OCI-M1 (cell line): Measurements from ENCODE around the gene USF3.
"Not testable (repeated sequence)": the region's sequence is repeated elsewhere in the genome, so short reads cannot be mapped to it uniquely, and the experiment has no call there.

ENCODE experiments used
- DNase-seq: peaks from one replicate; lab custom pipeline; 2025; lab: John Stamatoyannopoulos, UW

Gene USF3

DNA sequence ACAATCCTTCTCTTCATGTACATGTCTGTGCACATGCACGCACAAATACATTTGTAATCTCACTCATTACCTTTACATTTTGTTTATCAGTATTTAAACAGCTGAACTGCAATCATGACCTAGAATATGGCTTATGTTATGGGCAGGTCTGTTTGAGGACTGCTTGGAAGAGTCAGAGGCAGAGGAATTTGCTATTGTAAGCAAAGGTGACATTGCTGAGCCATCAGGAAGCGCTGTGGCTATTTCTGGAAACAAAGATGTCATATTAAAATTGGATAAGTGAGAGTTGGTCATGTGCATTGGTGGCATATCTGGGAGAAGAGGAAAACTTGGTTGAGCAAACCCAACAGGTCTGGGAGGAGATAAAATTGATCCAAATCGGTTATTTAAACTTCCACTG lies 41.6 kb downstream of the USF3 start:
- no peak for DNase-seq

DNA sequence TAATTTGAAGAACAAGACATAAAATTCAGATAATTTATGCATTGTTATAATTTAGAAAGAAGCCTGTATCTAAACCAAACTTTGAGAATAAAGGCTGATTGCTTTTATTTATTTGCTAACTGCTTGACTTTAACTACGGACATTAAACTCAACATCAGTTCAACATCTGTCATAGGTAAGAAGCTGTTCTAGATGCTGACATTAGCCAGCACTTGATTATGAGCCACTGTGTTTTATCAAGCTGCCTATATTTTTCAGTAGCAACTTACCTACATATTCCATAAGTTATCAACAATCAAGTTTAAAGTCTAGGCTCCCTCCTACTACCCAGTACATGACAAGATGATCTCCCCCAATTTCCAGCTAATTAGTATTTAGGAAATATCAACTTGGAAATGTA lies 42.1 kb downstream of the USF3 start:
- no peak for DNase-seq

DNA sequence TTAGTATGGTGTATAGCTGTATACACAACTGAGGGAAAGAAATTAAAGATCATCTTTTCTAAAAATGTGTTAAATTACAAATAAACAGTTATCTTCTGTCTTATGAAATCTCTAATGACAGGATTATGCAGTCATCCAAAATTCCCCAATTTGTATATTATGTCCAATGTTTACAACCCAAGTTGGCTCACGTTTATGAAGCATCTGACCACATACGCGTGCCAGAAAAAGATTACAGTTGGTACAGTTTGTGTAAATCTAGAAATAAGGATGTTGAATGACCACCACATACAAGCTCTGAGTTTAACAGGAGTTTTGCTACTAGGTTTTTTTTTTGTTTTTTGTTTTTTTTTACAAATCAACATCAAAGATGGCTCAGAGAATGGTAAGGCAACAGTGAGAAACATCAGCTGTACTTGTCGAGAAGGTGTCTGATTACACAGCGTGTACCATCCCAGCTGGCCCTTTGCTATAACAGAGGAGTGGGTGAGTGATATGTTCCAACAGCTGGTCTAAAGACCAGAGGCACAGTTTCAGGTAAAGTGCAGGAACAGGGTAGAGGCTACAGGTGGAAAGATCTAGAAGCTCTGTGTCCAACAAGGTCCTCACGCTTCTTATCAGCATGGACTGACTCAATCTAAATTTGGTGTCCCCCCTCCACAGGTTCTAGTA lies 47.1 kb downstream of the USF3 start:
- no peak for DNase-seq

DNA sequence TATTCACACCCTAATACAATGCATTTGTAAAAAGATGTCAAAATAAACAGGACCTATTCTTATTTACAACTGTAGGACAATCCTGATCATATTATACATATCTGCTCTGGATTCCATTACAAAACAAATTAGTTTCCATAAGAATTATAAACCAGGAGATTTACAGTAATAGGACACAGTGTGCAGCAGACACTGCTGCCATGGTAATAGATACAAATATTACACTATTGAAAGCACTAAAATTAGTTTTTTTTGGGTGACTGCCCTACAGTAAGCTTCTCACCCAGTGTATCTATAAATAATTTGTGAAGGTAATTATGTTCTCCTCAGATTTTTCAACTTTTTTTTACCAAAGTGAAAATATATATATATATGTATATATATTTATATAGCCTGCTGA lies 47.9 kb downstream of the USF3 start:
- no peak for DNase-seq

DNA sequence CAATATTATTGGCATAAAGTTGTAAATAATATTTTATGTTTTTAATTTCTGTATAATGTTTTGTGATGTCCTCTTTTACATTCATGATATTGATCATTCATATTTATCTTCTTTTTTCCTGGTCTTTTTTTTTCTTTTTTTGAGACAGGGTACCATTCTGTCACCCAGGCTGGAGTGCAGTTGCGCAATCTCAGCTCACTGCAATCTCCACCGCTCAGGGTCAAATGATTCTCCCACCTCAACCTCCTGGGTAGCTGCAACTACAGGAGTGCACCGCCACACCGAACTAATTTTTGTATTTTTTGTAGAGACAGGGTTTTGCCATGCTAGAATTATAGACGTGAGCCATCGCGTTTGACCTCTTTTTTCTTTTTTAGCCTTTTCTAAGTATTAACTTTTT lies 52.9 kb downstream of the USF3 start:
- no peak for DNase-seq

DNA sequence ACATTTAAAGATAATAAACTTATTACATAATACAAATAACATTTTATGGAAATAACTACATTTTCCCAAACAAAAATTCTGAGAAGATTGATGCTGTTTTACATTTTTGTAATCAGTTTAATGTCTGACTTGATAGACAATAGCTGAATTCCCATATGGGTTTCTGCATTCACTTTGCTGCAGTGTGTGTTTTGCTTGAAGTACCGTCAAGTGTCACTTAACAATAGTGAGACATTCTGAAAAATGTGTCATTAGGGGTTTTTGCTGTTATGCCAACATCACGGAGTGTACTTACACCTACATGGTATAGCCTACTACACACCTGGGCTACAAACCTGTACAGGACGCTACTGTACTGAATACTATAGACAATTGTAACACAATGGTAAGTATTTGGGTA lies 57.5 kb downstream of the USF3 start:
- no peak for DNase-seq

DNA sequence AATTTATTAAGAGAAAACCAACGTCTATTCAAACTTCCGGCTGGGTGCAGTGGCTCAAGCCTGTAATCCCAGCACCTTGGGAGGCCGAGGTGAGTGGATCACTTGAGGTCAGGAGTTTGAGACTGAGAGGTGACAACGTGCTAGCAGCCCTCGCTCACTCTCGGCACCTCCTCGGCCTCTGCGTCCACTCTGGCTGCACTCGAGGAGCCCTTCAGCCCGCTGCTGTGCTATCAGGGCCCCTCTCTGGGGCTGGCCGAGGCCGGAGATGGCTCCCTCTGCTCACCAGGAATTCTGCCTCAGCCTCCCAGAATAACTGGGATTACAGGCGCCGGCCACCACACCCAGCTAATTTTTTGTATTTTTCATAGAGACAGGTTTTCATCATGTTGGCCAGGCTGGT lies 58.7 kb downstream of the USF3 start:
- no peak for DNase-seq

DNA sequence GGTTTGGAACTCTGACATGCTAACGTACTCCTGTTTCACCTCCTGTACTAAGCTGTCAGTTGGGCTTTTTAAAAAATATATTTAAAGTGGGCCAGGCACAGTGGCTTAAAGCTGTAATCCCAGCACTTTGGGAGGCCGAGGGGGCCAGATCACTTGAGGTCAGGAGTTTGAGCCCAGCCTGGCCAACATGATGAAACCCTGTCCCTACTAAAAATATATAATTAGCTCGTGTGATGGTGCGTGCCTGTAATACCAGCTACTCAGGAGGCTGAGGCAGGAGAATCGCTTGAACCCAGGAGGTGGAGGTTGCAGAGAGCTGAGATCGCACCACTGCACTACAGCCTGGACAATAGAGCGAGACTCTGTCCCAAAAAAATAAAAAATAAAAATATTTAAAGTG lies 60.4 kb downstream of the USF3 start:
- DNase-seq: not testable (repeated sequence)

DNA sequence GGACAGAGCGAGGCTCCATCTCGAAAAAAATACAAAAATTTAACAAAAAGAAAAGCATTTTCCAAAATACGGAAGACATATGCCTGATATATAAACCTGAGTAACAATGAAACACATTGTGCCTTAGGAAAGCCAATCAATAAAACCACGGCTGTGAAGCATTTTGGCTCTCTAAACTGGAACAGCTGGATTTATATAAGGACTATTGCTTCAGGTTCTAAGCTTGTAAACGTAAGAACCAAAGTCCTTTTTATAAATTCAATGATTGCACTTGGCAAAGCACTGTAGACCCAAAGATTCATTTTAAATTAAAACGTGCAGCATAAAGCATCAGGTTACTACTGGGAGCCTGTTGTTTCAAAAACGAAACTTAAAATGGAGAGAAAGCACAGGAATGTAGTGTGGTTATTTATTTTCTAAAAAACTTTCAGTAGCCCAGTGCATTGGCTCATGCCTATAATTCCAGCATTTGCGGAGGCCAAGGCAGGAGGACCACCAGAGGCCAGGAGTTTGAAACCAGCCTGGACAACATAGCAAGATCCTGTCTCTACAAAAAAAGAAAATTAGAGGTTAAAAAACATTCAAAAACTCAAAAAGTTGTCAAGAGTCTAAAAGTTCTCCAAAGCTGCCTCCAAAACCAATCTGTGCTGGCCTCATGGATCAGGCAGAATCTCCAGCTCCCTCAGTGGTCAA lies 61.5 kb downstream of the USF3 start:
- no peak for DNase-seq

DNA sequence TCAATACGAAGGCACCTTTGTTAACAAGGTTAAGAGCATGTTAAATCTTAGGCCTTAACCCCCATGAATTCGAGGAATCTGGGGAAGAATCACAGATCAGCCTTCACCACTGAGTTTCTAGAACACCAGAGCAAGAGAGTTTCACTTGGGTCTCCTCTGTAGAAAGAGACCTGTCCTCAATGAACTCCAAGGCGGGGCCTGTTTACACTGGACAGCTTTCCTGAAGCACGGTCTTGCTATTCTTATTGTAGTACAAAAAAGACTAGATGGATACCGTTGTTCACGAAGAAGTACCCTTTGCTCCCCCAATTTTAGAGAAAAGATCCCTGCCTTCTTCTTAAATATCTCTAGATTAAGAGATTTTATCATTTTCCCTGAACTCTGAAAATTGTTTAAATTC lies 64.9 kb downstream of the USF3 start:
- DNase-seq: no peak

DNA sequence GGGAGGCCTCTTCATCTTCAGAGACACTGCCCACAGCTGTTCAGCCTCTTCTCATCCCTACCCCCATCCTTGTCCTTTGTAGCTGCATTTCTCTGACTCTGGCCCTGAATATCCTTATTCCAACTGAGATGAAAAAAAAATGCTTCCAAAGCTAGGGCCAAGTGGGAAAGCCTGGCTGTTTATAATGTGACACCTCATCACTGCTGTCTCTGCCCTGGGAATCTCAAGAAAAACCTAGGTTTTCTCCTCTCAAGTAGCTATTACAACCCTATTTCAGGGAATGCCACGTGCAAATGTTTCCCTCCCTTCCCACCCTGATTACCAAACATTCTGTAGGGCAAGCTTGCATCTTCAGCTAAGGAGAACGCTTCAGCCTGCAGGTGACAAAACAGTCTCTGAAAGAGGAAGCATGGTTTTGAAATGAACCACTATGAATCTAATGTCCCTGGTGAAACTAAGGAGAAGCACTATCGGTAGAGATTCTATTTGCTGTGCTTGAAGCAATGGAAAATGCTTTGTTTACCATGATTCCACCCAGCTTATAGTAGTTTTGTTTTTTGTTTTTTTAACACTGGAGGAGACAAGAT lies 65.4 kb downstream of the USF3 start:
- DNase-seq: peak; percentile 8

DNA sequence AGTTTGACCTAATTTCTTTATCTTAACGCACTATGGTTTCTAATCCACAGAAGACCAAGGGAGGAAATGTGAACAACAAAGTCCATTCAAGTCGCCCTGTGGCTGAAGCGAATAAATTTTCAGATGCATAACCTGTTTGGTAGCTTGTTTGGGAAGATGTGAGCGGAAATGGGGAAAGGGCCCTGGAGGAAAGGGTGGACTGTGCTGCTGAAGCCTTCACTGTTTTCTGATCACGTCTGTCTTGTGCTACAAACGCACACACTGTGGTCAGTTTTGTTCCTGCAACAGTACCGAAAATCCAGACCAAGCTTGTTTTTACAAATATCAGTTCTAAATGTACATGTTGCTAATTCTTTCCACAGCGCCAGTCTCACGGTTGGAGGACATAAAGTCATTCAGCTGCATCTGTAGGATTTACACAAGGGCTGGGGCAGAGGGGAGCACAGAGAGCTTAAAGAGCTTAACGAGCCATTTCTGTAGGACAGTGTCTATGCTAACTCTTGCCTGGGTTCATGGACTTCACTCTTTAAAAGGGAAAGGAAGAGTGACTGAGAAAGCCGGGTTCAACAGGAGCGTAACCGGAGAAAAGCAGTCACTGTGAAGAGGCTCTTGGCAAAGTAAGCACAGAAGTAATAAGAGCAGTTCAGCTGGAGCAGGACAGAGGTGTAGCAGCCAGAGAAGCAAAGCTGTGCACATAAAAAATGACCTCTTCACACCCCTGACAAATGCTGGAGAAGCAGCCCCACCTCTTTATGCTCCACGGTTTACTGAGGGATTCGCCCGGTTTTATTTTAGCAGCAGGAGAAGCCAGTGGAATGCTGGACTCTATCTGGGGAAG lies 66.6 kb downstream of the USF3 start:
- peak; percentile 5 for DNase-seq

DNA sequence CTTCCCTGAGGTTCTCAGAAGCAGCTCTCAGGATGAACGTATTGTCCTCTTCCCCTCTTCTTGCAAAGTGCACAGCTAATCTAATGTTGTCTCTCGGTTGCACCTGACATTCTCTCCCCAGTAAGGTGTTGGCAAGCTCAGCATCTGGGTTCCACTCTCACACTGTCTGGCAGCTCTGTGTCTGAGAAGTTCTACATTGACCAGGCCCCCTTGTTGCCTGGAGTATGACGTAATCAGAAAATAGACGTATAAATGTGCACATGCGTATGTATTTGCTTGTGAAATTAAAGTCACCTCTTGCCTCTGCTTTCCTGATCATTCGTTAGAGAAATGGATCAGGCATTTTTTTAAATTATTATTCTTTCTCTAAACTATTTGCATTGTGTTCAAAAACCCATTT lies 67.7 kb downstream of the USF3 start:
- DNase-seq: no peak

DNA sequence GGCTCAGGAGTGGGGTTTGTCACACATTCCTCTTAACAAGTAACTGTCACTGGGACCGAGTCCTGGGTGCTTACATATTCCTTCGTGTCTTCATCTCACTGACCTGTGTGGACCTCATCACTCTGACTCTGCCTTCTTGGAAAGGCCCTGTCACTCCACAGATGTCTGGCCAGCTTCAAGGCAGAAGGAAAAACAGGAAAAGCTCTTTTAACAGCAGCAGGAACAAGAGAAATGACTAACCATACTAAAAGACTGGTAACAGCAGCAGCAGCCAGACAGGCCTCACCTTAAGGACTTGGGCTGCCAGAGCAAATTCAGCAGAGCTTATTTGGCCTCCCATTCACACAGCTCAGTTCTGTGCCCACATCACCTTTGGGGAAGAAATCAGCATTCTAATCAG lies 68.1 kb downstream of the USF3 start:
- DNase-seq: no peak

DNA sequence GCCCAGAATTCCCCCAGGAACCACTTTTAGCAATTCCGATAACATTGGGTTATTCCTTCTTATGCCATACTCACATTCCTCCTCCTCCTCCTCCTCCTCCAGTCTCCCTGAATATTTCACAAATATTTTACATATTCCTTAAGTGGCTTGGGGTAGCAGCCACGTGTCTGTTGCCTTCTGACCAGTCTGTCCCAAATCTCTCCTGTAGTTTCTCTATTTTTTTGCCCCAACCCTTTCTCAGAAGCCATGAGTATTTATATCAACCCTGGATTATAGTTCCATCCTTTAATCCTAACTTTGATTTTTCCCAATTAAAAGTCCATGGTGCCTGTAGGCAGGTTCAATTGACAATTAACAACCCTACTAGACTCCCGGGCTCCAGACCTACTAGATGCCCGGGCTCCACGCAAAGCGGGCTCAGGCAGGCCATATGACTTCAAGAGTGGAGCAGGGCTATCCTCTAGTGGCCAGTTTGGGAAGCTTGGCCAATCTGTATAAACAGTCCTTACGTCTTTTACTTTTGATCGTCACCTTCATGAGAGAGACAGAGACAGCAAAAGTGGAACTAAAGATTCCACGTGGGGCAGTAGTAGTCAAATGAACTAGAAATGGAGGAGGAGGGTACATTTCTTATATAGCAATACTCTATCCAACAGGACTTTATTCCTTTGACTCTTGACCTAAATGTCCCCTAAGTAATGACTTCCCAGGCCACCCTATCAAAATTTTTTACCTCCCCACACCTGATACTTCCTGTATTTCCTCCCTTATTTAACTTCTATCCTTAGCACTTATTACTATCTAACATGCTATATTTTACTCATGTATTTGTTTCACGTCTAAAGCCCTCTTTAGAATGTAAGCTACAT lies 69.7 kb downstream of the USF3 start:
- peak; percentile 93 for DNase-seq

DNA sequence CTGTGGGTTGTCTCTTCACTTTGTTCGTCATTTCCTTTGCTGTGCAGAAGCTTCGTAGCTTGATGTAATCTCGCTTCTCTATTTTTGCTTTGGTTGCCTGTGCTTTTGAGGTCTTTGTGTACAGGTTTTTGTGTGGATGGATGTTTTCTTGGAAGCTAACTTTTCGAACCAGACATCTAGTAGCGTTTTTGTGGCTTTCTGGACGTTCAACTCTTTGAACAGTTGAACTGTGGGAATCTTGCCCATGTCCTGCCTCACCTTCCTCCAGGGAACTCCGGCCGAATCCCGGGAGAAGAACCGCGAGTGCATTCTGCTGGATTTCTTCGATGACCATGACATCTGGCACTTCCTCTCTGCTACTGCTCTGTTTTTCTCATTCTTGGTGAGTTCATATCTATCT lies 70.6 kb downstream of the USF3 start:
- no peak for DNase-seq

DNA sequence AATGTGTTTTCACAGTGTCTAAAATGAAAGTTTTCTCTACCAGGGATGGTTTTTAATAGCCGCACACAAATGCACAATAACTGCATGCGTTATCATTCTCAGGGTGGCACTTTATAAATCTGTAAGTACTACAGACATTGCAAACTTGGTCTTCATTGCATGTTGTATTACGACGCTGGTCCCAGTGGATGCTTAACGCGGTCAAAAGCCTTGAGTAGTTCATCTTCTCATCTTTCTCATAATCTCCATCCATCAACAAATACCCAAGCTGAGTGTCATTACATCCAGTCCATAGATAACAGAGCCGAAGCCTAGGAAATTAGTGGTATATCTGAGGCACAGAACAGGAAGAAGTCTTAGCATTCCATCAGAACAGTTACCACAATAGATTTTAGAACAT lies 72.6 kb downstream of the USF3 start:
- DNase-seq: no peak

DNA sequence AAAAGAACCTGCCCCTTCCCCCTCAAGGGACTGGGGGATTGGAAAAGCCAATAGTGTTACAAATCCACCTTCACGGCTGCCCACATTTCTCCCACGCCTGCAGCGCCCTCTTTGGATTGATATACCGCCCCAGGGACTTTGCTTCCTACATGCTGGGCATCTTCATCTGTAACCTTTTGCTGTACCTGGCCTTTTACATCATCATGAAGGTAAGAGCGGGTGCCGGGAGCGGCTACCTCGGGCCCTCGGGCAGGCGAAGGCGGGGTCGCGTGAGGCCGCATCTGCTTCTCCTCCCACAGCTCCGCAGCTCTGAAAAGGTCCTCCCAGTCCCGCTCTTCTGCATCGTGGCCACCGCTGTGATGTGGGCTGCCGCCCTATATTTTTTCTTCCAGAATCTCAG lies 73.1 kb downstream of the USF3 start:
- DNase-seq: no peak

DNA sequence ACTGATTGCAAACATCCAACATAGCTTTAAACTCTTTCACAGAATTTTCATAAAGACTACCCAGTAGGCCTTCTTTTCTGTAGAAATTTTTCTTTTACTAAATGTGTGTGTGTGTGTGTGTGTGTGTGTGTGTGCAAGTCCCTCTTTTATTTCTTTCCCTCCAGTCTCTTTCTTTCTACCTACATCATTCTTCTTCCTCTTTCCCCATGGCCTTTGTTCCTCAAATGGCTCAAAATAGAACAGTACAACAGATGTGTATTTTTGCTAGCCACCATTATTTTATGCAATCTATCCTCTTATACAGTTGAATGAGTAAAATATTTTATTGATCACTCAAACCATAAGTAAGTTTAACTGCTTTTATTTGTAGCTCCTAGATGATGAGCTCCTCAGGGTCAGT lies 76.4 kb downstream of the USF3 start:
- DNase-seq: peak; percentile 11

DNA sequence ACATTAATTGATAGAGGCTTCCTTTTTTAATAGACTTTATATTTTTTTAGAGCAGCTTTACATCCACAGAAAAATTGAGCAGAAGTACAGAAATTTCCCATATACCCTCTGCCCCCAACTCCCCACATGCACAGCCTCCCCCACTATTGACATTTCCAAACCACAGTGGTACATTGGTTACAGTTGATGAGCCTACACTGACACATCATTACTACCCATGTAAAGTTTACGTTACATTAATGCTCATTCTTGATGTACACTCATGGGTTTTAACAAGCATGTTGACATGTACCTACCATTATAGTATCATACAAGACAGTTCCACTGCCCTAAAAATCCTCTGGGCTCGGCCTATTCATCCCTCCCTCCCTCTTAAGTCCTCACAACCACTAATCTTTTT lies 78.7 kb downstream of the USF3 start:
- no peak for DNase-seq

DNA sequence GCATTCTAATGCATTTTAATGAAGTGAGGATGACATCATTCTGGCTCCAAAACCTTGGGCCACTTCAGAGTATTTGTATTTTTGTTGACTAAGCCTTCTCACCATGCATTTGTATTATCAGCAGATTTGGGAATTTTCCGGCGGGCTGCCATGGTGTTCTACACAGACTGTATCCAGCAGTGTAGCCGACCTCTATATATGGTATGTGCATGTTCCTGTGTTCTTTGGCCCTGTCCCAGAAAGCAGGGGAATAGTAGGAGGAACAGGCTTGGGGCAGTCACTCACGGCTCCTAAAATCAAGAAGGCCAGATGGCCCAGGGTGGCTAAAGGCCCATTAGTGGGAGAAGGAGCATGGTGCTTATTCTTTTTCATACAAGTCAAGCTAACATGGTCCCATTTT lies 80.5 kb downstream of the USF3 start:
- DNase-seq: no peak

DNA sequence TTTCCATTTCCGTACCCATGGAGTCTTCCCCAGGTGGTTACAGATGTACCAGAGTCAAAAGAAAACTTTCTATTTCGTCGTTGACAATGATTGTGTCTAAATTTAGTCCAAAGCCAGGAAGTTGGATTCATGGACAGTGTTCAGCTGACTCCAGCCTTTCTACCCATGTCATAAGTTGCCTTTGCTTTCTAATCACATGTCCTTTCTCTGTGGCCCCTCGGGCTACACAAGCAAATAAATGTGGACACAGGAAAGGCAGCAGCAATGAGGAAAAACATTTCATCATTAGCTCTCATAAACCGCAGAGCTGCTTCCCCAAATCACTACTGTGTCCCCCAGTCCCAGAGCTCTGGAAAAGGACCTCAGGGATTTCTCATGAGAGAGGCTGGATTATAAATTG lies 82.0 kb downstream of the USF3 start:
- no peak for DNase-seq
